Frontal cortex (tissue), 4 donors: ENCODE data around the gene TNFSF13. TPM values are rescaled to one million over a fixed set of nuclear protein-coding genes. Genes with fewer than 3 reads are reported as not detected.
"Not testable (repeated sequence)": the region's sequence is repeated elsewhere in the genome, so short reads cannot be mapped to it uniquely, and the experiment has no call there.

Experiments used
- DNase-seq, 2 donors: peaks; one replicate each; pipeline ENCODE4 v3.0.0; 2012; ENCODE audit warnings: low spot score in 2 of 2
- FAIRE-seq: peaks from 2 replicates; lab custom pipeline; 2012; peaks lifted over from hg19 to GRCh38; lab: Jason Lieb, UNC
- small RNA-seq: library from RNA; depleted of rRNA; stranded (forward); fragments of <200 nt; gene quantifications from one replicate; pipeline ENCODE3, GENCODE V24; 2014
- total RNA-seq: library from RNA; depleted of rRNA; stranded (reverse); fragments of >200 nt; gene quantifications from one replicate; pipeline ENCODE4 v1.2.3, GENCODE V29; 2014
- donor health status: control.
- donor health status: control.
- donor health status: control.

TNFSF13 gene
- total RNA-seq, 1 donor from 2014 or later = 1.2 TPM

GRCh38 chr17:7587420-7588151 is 29.0 kb downstream of the TNFSF13 start:
- no peak for DNase-seq
- FAIRE-seq = no peak

- DNase-seq = peak in 1 of 2 donors; percentile 57
- no peak for FAIRE-seq
Measured at GRCh38 chr17:7588553-7589203, 30.1 kb downstream of the TNFSF13 start.

- FAIRE-seq = no peak
- DNase-seq = peak; percentile 88 to 96
Measured at GRCh38 chr17:7589204-7589868, 30.8 kb downstream of the TNFSF13 start.

GRCh38 chr17:7589891-7590691 is 31.5 kb downstream of the TNFSF13 start, which contains the start of gene SOX15:
Gene SOX15, minus strand, starts transcription at chr17:7590094. Its CDS starts 418 bp downstream, at chr17:7589676.
- DNase-seq (no peak), FAIRE-seq (no peak)

GRCh38 chr17:7590743-7591142 is 32.2 kb downstream of the TNFSF13 start:
- no peak for FAIRE-seq

GRCh38 chr17:7591596-7591995 is 33.0 kb downstream of the TNFSF13 start:
- FAIRE-seq = no peak
- no peak for DNase-seq

More at GRCh38 chr17:7590743-7591142, 32.2 kb downstream of the TNFSF13 start:
- DNase-seq = no peak

GRCh38 chr17:7592422-7593021 is 34.0 kb downstream of the TNFSF13 start:
- FAIRE-seq (no peak), DNase-seq (no peak)

GRCh38 chr17:7593296-7593695 is 34.7 kb downstream of the TNFSF13 start:
- DNase-seq (no peak), FAIRE-seq (no peak)

GRCh38 chr17:7597561-7597960 is 39.0 kb downstream of the TNFSF13 start:
- not testable (repeated sequence) for FAIRE-seq, DNase-seq

- FAIRE-seq (no peak), DNase-seq (no peak)
Measured at GRCh38 chr17:7606280-7606679, 47.7 kb downstream of the TNFSF13 start.

GRCh38 chr17:7610641-7611040 is 52.1 kb downstream of the TNFSF13 start:
- DNase-seq (no peak), FAIRE-seq (no peak)

Small RNA genes within 50 kb of the gene (small RNA-seq; reads per million reads assigned to genes)
- gene CD68 = not detected
- not detected for gene RF00019
- not detected for gene SNORA48
- gene SNORD10 = not detected

Other genes with a start within 250 kb of the TNFSF13 start
- gene GPS2, start 243.4 kb upstream of the TNFSF13 start, total RNA-seq = 35.5 TPM
- gene NEURL4, start 229.4 kb upstream of the TNFSF13 start, total RNA-seq = 44.8 TPM
- gene ACAP1, start 222.2 kb upstream of the TNFSF13 start, total RNA-seq = 0.41 TPM
- gene KCTD11, start 206.6 kb upstream of the TNFSF13 start, total RNA-seq = 3.3 TPM
- not detected for gene TMEM95, start 203.6 kb upstream of the TNFSF13 start, total RNA-seq
- 0.82 TPM for gene TNK1, start 177.7 kb upstream of the TNFSF13 start, total RNA-seq
- 10.6 TPM for gene PLSCR3, start 164.2 kb upstream of the TNFSF13 start, total RNA-seq
- 80.3 TPM for gene TMEM256, start 154.7 kb upstream of the TNFSF13 start, total RNA-seq
- 8.2 TPM for gene NLGN2, start 150.9 kb upstream of the TNFSF13 start, total RNA-seq
- gene SPEM1, start 138.4 kb upstream of the TNFSF13 start, total RNA-seq = not detected
- gene SPEM2, start 133.1 kb upstream of the TNFSF13 start, total RNA-seq = not detected
- gene SPEM3, start 129.9 kb upstream of the TNFSF13 start, total RNA-seq = not detected
- gene TMEM102, start 123.3 kb upstream of the TNFSF13 start, total RNA-seq = 2.0 TPM
- 5.3 TPM for gene FGF11, start 119.2 kb upstream of the TNFSF13 start, total RNA-seq
- 16.7 TPM for gene CHRNB1, start 113.7 kb upstream of the TNFSF13 start, total RNA-seq
- 11.8 TPM for gene ZBTB4, start 79.1 kb upstream of the TNFSF13 start, total RNA-seq
- not detected for gene SLC35G6, start 77.3 kb upstream of the TNFSF13 start, total RNA-seq
- gene POLR2A, start 74.4 kb upstream of the TNFSF13 start, total RNA-seq = 33.0 TPM
- 3.7 TPM for gene TNFSF12, start 9.7 kb upstream of the TNFSF13 start, total RNA-seq
- gene SENP3, start 3.2 kb downstream of the TNFSF13 start, total RNA-seq = 102 TPM
- 1.2 TPM for gene CD68, start 20.9 kb downstream of the TNFSF13 start, total RNA-seq
- 35.1 TPM for gene MPDU1, start 25.1 kb downstream of the TNFSF13 start, total RNA-seq
- 1.2 TPM for gene SOX15, start 31.3 kb downstream of the TNFSF13 start, total RNA-seq
- 68.1 TPM for gene FXR2, start 56.1 kb downstream of the TNFSF13 start, total RNA-seq
- gene SAT2, start 69.1 kb downstream of the TNFSF13 start, total RNA-seq = 31.4 TPM
- gene SHBG, start 71.4 kb downstream of the TNFSF13 start, total RNA-seq = not detected
- gene ATP1B2, start 92.2 kb downstream of the TNFSF13 start, total RNA-seq = 8.2 TPM
- gene TP53, start 128.7 kb downstream of the TNFSF13 start, total RNA-seq = 6.9 TPM
- 11.8 TPM for gene WRAP53, start 129.7 kb downstream of the TNFSF13 start, total RNA-seq
- 17.5 TPM for gene EFNB3, start 146.5 kb downstream of the TNFSF13 start, total RNA-seq
- 1.2 TPM for gene DNAH2, start 159.0 kb downstream of the TNFSF13 start, total RNA-seq